GM19463 (cell line): ENCODE measurements around the gene PLEKHA4.
A peak's percentile ranks its signal among the peaks of the same experiment; 100 is the strongest.
"Not testable (repeated sequence)": the region's sequence is repeated elsewhere in the genome, so short reads cannot be mapped to it uniquely, and the experiment has no call there.

Source experiments
- ATAC-seq: cut with Tn5 transposase; IDR thresholded peaks from one replicate; pipeline ENCODE4 v1.9.1; 2021; ENCODE audit warnings: mild to moderate bottlenecking, moderate library complexity; ENCODE audit not compliant: unreplicated experiment

PLEKHA4 gene

DNA sequence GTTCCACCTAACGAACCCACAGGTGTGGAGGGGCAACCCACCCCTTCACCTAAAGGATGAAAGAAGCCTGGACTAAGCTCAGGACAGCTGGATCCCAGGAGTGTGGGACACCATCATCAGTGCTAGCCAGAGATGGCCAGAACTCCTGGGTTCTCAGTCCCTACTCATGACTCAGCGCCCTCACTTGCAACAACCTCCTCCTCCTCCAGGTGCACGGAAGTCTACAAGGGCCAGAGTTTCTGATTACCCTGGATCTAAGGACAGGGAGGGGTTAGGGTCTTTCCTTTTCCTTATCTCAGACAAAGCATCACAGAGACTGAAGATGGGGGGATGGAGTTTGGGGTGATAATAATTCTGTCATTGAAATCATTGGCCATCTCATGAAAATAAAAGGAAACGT, 22.1 kb upstream of the PLEKHA4 start:
- ATAC-seq = no peak

DNA sequence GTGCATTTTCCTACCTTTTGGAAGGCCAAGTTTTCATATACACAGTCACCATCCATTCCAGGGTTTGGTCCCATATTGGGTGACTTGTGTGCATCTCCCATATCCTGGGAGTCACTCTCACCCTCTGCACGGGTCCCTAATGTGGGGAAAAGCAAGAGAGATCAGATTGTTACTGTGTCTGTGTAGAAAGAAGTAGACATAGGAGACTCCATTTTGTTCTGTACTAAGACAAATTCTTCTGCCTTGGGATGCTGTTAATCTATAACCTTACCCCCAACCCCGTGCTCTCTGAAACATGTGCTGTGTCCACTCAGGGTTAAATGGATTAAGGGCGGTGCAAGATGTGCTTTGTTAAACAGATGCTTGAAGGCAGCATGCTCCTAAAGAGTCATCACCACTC, 21.1 kb upstream of the PLEKHA4 start:
- not testable (repeated sequence) for ATAC-seq

DNA sequence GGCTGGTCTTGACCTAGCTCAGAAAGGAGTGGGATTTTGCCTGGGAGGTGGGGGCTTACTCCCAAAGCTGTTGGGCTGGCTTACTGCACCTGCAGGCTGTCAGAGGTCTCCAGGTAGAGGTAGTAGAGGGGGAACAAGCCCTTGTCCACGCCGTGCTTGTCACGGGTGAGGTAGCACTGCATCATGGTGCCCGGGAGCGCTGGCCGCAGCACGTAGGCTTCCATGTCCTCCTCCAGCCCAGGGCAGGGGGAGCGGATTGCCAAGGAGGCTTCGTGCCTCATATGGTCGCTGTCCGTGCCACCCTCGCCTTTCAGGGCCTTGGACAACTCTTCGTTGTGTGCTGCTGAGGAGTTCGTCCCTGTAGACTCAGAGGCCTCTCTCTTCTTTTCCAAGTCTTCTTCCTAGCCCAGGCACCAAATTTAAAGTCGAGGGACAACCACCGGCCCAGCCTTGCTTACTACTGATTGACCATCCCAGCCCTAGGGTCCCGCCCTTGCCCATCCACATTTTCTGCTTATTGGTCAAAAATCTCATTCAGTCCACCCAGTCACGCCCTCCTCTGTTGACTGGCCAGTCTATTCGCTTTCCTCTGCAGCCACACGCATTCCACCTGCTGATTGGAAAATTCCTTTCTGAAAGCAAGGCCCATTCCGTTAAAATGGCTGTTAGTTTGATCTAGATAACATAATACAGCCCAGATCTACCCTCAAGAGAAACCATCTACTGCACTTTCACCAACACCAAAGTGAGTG, 19.6 kb upstream of the PLEKHA4 start:
- ATAC-seq = no peak

DNA sequence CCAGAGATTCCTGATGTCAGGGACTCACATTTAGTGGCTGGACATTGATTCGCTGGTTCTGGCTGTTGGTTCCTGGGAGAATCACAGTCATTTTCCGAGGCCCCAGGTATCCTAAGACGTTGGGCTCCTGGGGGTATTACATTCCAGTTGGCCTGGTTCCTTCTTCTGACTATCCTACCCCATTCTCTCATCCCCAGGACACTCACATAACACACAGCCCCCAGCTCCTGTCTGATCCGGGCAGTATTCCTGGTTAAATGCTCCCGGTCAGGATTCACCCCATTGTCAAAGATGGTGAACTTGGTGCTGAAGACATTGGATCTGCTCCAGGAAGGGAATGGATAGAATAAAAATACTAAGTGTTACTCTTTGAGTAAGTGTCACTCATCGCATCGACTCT, 15.3 kb upstream of the PLEKHA4 start:
- ATAC-seq = no peak

DNA sequence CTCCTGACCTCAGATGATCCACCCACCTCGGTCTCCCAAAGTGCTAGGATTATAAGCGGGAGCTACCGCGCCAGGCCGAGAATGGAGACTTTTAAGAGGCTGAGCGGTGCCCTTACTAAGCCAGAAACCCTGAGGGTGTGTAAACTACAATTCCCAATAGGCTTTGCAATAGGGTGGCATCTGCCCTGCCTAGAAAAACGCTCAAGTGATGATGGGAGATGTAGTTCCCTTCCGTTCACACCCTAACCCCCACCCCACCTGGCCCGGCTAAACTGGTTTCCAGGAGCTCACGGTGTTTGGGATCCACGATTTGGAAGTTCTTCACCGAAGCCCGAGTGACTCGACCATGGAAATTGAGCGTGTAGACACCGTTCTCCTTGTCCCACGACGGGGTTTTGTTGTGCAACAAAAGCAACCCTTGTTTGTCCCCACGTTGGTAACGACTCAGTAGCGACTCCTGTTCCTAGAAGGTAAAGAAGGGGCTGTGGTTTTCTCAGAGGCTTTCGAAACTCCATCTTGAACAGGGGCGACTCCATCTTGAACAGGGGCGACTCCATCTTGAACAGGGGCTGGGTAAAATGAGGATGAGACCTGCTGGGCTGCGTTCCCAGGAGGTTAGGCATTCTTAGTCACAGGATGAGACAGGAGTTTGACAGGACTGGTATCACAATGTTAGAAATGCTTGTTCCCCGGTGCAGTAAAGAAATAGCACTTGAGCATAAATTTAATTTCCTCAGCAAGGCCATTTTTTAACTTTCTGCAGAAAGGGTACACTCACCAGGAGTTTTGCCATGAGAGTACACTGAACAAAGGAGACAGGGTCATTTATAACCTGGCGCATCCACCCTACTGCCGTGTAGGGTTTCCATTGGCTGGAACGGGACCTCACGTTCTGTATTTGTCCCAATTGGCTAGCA, 13.6 kb upstream of the PLEKHA4 start:
- no peak for ATAC-seq

DNA sequence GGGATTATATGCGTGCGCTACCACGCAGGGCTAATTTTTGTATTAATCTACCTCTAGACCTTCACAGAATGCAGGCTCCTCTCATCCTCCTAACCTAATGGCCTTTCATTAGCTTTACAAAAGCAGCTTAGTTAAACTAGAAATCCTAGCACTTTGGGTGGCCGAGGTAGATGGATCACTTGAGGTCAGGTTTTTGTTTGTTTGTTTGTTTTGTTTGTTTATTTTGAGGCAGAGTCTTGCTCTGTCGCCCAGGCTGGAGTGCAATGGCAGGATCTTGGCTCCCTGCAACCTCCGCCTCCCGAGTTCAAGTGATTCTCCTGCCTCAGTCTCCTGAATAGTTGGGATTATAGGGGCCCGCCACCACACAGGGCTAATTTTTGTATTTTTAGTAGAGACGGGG, 11.3 kb upstream of the PLEKHA4 start:
- not testable (repeated sequence) for ATAC-seq

DNA sequence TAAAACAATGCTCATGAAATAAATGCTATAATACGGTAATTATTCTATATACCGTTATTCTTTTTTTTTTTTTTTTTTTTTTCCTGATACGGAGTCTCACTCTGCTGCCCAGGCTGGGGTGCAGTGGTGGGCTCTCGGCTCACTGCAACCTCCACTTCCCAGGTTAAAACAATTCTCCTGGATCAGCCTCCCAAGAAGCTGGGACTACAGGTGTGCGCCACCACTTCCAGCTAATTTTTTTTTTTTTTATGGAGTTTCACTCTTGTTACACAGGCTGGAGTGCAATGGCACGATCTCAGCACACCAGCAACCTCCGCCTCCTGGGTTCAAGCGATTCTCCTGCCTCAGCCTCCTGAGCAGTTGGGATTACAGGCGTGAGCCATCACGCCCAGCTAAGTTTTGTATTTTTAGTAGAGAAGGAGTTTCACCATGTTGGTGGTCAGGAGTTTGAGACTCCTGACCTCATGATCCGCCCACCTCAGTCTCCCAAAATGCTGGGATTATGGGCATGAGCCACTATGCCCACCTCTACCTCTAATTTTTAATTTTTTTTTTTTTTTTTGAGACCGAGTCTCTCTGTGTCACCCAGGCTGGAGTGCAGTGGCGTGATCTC, 10.7 kb upstream of the PLEKHA4 start:
- ATAC-seq = no peak

DNA sequence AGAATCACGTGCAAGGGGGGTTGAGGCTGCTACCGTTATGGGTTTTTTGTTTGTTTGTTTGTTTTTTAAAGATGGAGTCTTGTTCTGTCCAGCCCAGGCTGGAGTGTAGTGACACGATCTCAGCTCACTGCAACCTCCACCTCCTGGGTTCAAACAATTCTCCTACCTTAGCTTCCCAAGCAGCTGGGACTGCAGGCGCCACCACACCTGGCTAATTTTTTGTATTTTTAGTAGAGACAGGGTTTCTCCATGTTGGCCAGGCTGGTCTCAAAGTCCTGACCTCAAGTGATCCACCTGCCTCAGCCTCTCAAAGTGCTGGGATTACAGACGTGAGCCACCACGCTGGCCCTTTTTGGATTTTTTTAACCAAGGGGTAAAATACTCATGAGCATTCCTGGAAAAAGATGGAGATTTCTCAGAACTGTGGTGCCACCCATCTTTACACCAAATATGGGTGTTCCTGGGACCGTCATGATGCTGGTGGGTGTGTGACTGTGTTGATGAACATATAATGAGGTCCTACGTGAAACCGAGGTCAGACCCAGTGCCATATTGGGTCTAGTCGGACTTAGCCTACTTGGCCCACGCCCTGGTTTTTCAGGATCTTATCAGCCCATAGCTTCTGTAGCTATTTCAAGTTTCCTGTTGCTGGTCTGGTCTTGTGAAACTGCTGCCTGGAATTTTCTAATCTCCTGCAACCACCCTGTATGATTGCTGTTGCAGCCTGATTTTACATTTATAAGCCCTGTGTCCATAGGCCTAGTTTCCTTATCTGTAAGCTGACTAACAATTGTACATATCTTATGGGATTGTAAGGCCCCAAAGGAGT, 10.0 kb upstream of the PLEKHA4 start:
- no peak for ATAC-seq

DNA sequence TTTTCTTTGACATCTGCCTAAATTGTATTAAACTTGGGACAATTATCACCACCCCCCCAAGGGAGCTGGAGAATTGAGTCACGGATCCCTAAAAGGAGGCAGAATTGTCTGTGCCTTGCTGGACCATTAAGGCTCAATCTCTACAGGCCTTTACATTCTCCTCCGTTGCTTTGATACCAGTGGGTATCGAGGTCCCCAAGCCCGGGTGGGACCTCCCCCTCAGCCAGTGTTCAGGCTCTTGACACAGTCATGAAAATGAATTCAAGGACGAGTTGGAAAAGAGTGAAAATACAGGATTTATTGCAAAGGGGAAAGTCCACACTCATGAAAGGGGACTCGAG, 9.4 kb upstream of the PLEKHA4 start:
- no peak for ATAC-seq

DNA sequence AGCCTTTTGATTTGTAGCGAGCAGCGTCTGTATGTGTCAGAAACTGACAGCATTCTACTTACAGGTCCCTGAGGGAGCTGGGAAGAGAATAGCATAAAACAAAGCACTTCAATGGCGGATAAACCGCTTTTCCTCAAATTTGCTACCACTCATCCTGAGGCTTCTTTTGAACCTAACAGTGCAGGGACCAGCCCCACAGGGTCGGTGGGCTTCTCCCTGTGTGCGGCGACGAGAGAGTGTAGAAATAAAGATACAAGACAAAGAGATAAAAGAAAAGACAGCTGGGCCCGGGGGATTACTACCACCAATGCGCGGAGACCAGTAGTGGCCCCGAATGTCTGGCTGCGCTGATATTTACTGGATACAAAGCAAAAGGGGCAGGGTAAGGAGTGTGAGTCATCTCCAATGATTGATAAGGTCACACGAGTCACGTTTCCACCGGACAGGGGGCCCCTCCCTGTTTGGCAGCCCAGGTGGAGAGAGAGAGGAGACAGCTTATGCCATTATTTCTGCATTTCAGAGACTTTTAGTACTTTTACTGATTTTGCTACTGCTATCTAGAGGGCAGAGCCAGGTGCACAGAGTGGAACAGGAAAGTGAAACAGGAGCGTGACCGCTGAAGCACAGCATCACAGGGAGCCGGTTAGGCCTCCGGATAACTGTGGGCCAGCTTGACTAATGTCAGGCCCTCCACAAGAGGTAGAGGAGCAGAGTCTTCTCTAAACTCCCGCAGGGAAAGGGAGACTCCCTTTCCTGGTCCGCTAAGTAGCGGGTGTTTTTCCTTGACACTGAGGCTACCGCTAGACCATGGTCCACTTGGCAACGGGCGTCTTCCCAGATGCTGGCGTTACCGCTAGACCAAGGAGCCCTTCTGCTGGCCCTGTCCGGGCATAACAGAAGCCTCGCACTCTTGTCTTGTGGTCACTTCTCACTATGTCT, 7.9 kb upstream of the PLEKHA4 start:
- not testable (repeated sequence) for ATAC-seq

DNA sequence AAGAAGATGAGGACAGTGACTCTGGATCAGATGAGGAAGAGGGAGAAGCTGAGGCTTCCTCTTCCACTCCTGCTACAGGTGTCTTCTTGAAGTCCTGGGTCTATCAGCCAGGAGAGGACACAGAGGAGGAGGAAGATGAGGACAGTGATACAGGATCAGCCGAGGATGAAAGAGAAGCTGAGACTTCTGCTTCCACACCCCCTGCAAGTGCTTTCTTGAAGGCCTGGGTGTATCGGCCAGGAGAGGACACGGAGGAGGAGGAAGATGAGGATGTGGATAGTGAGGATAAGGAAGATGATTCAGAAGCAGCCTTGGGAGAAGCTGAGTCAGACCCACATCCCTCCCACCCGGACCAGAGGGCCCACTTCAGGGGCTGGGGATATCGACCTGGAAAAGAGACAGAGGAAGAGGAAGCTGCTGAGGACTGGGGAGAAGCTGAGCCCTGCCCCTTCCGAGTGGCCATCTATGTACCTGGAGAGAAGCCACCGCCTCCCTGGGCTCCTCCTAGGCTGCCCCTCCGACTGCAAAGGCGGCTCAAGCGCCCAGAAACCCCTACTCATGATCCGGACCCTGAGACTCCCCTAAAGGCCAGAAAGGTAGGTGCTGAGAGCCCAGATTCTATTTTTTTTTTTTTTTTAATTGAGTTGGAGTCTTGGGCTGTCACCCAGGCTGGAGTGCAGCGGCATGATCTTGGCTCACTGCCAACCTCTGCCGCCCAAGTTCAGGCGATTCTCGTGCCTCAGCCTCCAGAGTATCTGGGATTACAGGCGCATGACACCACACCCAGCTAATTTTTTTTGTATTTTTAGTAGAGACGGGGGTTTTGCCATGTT, 6.1 kb upstream of the PLEKHA4 start:
- ATAC-seq = no peak

DNA sequence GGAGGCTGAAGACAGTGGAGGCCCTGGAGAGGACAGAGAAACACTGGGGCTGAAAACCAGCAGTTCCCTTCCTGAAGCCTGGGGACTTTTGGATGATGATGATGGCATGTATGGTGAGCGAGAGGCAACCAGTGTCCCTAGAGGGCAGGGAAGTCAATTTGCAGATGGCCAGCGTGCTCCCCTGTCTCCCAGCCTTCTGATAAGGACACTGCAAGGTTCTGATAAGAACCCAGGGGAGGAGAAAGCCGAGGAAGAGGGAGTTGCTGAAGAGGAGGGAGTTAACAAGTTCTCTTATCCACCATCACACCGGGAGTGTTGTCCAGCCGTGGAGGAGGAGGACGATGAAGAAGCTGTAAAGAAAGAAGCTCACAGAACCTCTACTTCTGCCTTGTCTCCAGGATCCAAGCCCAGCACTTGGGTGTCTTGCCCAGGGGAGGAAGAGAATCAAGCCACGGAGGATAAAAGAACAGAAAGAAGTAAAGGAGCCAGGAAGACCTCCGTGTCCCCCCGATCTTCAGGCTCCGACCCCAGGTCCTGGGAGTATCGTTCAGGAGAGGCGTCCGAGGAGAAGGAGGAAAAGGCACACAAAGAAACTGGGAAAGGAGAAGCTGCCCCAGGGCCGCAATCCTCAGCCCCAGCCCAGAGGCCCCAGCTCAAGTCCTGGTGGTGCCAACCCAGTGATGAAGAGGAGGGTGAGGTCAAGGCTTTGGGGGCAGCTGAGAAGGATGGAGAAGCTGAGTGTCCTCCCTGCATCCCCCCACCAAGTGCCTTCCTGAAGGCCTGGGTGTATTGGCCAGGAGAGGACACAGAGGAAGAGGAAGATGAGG, 5.3 kb upstream of the PLEKHA4 start:
- ATAC-seq = no peak

GRCh38 chr19:48872884-48873475, 4.6 kb upstream of the PLEKHA4 start:
- ATAC-seq = no peak

GRCh38 chr19:48872182-48872883, 3.9 kb upstream of the PLEKHA4 start, which contains the start of gene PPP1R15A:
TSS of gene PPP1R15A (plus strand) at chr19:48872421. CDS start at chr19:48873234, 813 bp downstream.
- peak; percentile 36 for ATAC-seq

DNA sequence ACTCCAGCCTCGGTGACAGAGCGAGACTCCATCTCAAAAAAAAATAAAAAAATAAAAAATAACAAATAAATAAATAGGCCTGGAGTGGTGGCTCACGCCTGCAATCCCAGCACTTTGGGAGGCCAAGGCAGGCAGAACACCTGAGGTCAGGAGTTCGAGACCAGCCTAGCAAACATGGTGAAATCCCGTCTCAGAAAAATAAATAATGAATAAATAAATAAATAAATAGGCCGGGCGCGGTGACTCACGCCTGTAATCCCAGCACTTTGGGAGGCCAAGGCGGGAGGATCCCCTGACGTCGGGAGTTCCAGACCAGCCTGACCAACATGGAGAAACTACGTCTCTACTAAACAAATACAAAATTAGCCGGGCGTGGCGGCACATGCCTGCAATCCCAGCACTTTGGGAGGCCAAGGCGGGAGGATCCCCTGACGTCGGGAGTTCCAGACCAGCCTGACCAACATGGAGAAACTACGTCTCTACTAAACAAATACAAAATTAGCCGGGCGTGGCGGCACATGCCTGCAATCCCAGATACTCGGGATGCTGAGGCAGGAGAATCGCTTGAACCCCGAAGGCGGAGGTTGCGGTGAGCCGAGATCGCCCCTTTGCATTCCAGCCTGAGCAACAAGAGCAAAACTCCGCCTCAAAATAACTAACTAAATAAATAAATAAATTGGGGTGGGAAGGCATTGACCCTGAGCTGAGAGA, 3.2 kb upstream of the PLEKHA4 start:
- ATAC-seq = not testable (repeated sequence)

GRCh38 chr19:48870048-48870447, 1.6 kb upstream of the PLEKHA4 start:
- no peak for ATAC-seq
